Middle frontal gyrus (tissue), 1 donor: Measurements from ENCODE around the gene CCDC9B.

Experiments used
- DNase-seq: peaks from one replicate; pipeline ENCODE4 v3.0.0-alpha.2; 2015; ENCODE audit warnings: low spot score; ENCODE audit errors: extremely low spot score

Gene CCDC9B

DNA sequence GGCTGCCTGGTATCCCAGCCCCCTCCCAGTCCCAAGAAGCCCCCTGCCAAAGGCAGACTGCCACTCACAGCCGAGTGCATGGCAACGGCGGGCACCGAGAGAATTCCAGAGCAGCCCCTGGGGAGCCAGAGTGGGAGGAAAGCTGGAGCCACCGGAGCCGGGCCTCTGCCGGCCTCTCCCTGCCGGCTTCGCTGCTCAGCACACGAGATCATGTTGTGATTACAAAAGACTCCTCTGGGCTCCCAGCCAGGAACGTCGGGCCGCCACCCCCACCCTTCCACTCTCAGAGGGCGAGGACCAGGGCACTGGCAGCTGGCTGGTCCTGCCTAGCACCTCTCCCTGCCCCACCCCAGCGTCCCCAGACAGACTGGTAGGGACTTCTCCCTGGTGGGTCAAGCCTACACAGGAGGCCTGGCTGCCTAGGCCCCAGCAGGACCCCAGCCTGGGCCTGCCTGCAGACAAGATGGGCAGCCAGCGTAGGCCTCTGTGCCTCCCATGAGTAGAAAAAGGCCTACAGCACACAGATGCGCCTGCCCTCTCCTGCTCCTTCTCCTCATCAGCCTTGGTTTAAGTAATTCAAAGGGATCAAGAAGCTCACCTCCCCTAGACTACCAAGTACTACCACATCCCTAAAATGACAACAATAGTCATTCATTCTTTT, at the start of gene CCDC9B:
CCDC9B (minus strand) TSS at position 200 of the 661 bp plus-strand sequence; CDS start at position 80, 120 bp downstream.
- DNase-seq, result peak; percentile 60

GRCh38 chr15:40389824-40390595, 49.3 kb upstream of the CCDC9B start:
- DNase-seq, result no peak

DNA sequence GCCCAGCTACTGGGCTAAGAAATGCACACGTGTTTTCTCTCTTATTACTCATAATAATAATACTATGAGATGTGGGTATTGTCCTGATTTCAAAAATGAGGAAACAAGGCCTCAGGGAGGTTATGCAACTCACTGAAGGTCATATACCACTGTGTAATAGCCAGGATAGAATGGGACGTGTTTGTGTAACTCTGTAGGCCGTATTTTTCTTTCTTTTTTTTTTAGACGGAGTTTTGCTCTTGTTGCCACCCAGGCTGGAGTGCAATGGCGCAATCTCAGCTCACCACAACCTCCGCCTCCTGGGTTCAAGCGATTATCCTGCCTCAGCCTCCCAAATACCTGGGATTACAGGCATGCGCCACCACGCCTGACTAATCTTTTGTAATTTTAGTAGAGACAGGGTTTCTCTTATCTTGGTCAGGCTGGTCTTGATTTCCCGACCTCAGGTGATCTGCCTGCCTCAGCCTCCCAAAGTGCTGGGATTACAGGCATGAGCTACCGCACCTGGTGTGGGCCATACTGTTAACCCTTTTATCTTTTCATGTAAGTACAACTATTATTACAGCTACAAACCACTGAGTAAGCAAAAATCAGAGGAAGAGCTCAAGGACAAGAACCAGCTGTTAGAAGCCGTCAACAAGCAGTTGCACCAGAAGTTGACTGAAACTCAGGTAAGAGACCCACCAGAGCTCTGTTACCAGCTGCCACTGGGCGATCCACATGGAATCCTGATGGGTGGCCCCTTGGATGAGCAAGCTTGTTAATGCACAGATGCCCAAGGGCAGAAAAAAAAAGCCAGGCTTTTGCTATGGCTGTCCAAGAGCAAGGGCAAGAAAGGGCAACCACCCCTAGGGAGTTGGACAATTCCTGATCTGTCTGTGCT, 48.4 kb upstream of the CCDC9B start:
- no peak for DNase-seq

DNA sequence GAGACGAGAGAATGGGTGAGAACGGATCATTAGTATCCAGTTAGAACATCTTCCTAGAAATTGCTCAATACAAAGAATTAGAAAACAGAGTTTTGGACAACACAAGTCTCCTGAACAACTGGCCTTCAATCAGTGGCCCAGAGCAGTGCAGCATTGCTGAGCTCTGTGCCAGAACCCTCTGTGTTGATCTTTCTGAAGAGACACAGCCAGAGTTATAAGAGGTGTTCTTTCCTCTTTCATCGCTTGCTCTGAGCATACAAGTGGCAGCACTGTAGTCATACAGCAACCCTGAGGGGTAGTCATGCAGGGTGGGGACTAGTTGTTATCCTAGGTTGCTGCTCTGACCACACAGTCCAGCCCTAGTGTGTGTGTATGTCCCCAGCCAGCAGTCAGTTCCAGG, 45.7 kb upstream of the CCDC9B start:
- no peak for DNase-seq

GRCh38 chr15:40382580-40383456, 42.1 kb upstream of the CCDC9B start, which contains the start of gene KNSTRN:
KNSTRN (plus strand) TSS chr15:40382721; CDS start chr15:40382836, 115 bp downstream.
- DNase-seq, result peak; percentile 88

- DNase-seq, result no peak
Observed at GRCh38 chr15:40381818-40382529, 41.2 kb upstream of the CCDC9B start.

- DNase-seq, result no peak
Observed at GRCh38 chr15:40380636-40381035, 39.9 kb upstream of the CCDC9B start.

DNA sequence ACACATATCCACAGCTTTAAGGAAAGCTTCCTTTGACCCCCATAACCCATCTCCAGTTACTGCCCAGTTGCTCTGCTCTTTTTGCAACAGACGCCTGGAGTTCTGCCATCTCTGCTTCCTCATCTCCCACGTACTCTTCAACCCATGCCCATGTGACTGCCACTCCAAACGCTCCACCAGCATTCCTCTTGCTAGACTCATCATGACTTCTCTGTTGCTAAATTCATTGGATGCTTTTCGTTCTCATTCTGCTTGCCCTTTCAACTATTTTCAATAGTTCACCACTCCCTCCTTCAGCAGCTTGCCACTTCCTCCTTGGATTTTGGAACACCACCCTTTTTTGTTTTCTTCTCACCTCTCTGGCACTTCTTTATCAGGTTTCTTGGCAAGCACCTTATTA, 39.1 kb upstream of the CCDC9B start:
- DNase-seq, result no peak

DNA sequence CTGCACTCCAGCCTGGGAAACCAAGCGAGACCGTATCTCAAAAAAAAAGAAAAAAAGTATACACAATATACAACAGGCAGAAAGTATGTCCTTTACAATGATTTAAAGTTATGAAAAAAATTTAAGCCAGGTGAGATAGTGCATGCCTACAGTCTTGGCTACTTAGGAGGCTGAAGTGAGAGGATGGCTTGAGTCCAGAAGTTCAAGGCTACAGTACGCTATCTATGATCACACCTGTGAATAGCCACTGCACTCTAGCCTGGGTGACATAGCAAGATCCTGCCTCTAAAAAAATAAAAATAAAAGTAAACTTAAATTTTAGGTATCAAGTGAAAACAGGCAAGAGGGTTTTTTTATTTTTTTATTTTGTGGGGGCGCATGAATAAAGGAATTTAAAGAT, 38.6 kb upstream of the CCDC9B start:
- DNase-seq, result no peak

DNA sequence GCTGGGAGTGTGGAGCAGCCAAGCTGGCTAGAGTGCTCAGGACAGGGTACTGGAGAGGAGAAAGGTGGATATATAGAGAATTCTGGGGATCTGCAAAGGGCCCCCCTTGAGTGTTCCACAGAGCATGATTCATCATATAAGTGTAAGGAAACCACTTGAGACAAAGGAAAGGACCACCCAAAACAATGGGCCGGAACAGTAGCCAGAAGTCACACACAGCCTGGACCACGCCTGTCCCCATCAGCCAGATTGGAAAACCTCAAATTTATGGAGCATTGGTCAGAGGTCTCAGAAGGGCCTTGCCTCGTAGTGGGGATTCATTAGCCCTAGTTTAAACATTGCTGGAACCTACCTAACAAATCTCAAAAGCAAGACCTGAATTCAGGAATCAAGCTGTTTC, 36.9 kb upstream of the CCDC9B start:
- no peak for DNase-seq

- no peak for DNase-seq
Observed at GRCh38 chr15:40372981-40373380, 32.2 kb upstream of the CCDC9B start.

DNA sequence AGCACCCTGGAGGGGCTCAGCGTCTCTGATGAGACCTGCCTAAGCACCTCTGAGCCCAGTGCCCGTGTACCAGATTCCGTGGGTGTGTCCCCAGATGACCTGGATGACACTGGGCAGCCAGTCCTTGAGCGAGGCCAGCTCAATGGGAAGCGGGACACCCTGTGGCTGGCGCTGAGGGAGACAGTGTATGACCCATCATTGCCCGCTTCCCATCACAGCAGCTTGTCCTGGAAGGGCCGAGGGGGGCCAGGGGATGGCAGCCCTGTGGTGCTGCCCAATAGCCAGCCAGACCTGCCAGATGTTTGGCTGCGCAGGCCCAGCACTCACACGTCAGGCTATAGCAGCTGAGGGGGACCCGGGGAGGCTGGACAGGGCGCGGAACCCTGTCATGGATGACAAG, 29.2 kb upstream of the CCDC9B start:
- no peak for DNase-seq

- no peak for DNase-seq
Observed at GRCh38 chr15:40369474-40369869, 28.7 kb upstream of the CCDC9B start.

DNA sequence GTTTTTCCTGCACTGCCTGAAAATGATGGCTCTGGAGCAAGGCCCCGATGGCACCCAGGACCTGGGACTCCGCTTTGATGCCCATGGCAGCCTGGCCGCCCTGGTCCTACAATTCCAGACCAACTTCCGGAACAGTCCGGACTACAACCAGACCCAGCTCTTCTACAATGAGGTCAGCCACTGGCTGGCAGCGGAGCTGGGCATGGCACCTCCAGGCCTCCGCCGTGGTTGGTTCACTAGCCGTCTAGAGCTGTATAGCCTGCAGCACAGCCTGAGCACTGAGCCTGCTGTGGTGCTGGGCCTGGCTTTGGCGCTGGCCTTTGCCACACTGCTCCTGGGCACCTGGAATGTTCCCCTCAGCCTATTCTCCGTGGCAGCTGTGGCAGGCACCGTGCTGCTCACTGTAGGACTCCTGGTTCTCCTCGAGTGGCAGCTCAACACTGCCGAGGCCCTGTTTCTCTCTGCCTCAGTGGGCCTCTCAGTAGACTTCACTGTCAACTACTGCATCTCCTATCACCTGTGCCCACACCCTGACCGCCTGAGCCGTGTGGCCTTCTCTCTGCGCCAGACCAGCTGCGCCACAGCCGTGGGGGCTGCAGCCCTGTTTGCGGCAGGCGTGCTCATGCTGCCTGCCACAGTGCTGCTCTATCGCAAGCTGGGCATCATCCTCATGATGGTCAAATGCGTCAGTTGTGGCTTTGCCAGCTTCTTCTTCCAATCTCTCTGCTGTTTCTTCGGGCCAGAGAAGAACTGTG, 28.2 kb upstream of the CCDC9B start:
- no peak for DNase-seq

GRCh38 chr15:40367686-40368611, 27.2 kb upstream of the CCDC9B start:
- DNase-seq, result peak; percentile 58

DNA sequence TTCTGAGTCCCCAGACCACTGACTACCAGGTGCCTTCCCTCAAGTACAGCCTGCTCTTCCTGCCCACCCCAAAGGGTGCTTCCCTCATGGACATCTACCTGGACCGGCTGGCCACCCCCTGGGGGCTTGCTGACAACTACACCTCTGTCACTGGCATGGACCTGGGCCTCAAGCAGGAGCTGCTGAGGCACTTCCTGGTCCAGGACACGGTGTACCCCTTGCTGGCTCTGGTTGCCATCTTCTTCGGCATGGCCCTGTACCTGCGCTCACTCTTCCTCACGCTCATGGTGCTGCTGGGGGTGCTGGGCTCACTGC, 26.6 kb upstream of the CCDC9B start:
- no peak for DNase-seq

DNA sequence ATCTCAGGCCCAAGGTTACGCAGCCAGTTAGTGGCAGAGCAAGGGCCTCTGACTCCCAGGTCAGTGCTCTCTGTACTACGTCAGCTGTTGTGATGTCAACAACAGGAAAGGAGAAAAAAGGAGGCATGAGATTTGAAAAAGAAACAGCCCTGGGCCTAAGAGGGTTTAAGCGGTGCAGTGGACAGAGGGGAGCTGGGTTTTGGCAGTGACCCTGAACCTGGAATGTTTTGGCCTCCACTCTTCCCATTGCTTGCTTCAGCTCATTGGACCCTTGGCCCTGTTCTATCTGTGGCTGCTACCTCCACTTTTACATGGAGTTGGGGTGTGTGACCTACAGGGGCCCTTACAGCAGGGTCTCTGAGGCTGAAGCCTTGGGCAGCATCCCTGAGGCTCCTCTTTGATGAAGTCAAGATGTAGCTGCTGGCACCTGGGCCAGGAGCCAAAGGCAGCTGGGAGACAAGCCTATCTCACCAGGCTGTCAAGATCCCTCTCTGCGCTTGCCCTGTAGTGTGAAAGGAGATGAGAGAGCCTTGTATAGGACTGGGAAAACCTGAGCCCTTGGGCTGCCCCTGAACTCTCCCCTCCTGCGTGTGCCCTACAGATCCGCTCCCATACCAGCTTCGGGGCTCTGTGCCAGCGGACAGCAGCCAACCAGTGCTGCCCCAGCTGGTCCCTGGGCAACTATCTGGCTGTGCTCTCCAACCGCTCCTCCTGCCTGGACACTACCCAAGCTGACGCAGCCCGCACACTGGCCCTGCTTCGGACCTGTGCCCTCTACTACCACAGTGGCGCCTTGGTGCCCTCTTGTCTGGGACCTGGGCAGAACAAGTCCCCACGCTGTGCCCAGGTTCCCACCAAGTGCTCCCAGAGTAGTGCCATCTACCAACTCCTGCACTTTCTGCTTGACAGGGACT, 26.0 kb upstream of the CCDC9B start:
- no peak for DNase-seq
